Activated CD4-positive, alpha-beta T cell treated with anti-CD3 and anti-CD28 coated beads, Interleukin-10, Interleukin-2, amounts not matched to agents 100 ng/mL and 50 ng/mL, durations not matched to agents 16 hours and 8 hours (primary cell): ENCODE measurements around the gene RNF151.
A peak's percentile ranks its signal among the peaks of the same experiment; 100 is the strongest.
"Not testable (repeated sequence)": the region's sequence is repeated elsewhere in the genome, so short reads cannot be mapped to it uniquely, and the experiment has no call there.

Source experiments
- DNase-seq: peaks from one replicate; pipeline ENCODE4 v3.0.0-alpha.2; 2020

The RNF151 gene

GRCh38 chr16:1939833-1940232, 26.8 kb upstream of the RNF151 start:
- not testable (repeated sequence) for DNase-seq

- DNase-seq: no peak
Observed at GRCh38 chr16:1940273-1941161, 26.1 kb upstream of the RNF151 start.

GRCh38 chr16:1941162-1942046, 25.3 kb upstream of the RNF151 start:
- DNase-seq: no peak

- DNase-seq: peak; percentile 45
Observed at GRCh38 chr16:1942047-1942809, 24.4 kb upstream of the RNF151 start.

- DNase-seq: peak; percentile 100
Observed at GRCh38 chr16:1942810-1943726, 23.6 kb upstream of the RNF151 start, which contains the start of gene MSRB1. TSS of gene MSRB1 (minus strand) at chr16:1943199. CDS start at chr16:1943156, 43 bp downstream.

- no peak for DNase-seq
Observed at GRCh38 chr16:1944612-1945199, 21.9 kb upstream of the RNF151 start.

- no peak for DNase-seq
Observed at GRCh38 chr16:1945559-1946391, 20.9 kb upstream of the RNF151 start.

GRCh38 chr16:1946495-1947368, 19.9 kb upstream of the RNF151 start:
- no peak for DNase-seq

GRCh38 chr16:1947369-1947670, 19.3 kb upstream of the RNF151 start:
- no peak for DNase-seq

- no peak for DNase-seq
Observed at GRCh38 chr16:1949507-1949906, 17.1 kb upstream of the RNF151 start.

GRCh38 chr16:1950047-1950446, 16.6 kb upstream of the RNF151 start:
- DNase-seq: no peak

GRCh38 chr16:1950559-1950958, 16.1 kb upstream of the RNF151 start:
- no peak for DNase-seq

GRCh38 chr16:1953734-1954133, 12.9 kb upstream of the RNF151 start:
- DNase-seq: no peak

- DNase-seq: not testable (repeated sequence)
Observed at GRCh38 chr16:1957434-1958142, 9.1 kb upstream of the RNF151 start.

GRCh38 chr16:1958143-1958491, 8.5 kb upstream of the RNF151 start:
- not testable (repeated sequence) for DNase-seq

- no peak for DNase-seq
Observed at GRCh38 chr16:1958715-1959268, 7.9 kb upstream of the RNF151 start.

- DNase-seq: peak; percentile 96
Observed at GRCh38 chr16:1959269-1960039, 7.2 kb upstream of the RNF151 start, which contains the start of gene NDUFB10. TSS of gene NDUFB10 (plus strand) at chr16:1959538. CDS start at chr16:1959625, 87 bp downstream.
